Subcutaneous abdominal adipose tissue (tissue), 5 donors: ENCODE data around the gene TMEM94.
A peak's percentile ranks its signal among the peaks of the same experiment; 100 is the strongest.

Source experiments
- H3K27ac ChIP-seq: one replicate; pipeline ENCODE4 v1.7.0; 2013; ENCODE audit warnings: low read depth, mild to moderate bottlenecking, inconsistent platforms, low read length, moderate library complexity
- H3K27me3 ChIP-seq, 5 donors: one replicate each; pipeline ENCODE4 v1.7.0; 2013; ENCODE audit warnings: low read length in 5 of 5, inconsistent platforms in 1 of 5; ENCODE audit not compliant: control insufficient read depth in 5 of 5, insufficient read depth in 4 of 5
- H3K36me3 ChIP-seq, 5 donors: one replicate each; pipeline ENCODE4 v1.7.0; 2013; ENCODE audit warnings: low read length in 5 of 5; ENCODE audit not compliant: control insufficient read depth in 5 of 5, insufficient read depth in 5 of 5
- H3K4me1 ChIP-seq, 5 donors: one replicate each; pipeline ENCODE4 v1.7.0; 2013; ENCODE audit warnings: low read length in 5 of 5, mild to moderate bottlenecking in 3 of 5, moderate library complexity in 1 of 5; ENCODE audit not compliant: control insufficient read depth in 5 of 5, insufficient read depth in 5 of 5
- H3K4me3 ChIP-seq, 5 donors: one replicate each; pipeline ENCODE4 v1.7.0; 2013; ENCODE audit warnings: low read length in 5 of 5, low read depth in 1 of 5
- H3K9ac ChIP-seq, 5 donors: one replicate each; pipeline ENCODE4 v1.7.0; 2013; ENCODE audit warnings: low read length in 5 of 5, mild to moderate bottlenecking in 4 of 5, moderate library complexity in 3 of 5
- H3K9me3 ChIP-seq, 5 donors: one replicate each; pipeline ENCODE4 v1.7.0; 2013; ENCODE audit warnings: low read length in 5 of 5; ENCODE audit not compliant: control insufficient read depth in 5 of 5
- donor health status: healthy.
- donor health status: healthy.
- donor health status: healthy.
- donor health status: healthy.
- donor health status: healthy.

TMEM94 gene

GRCh38 chr17:75502072-75502720, 45.8 kb downstream of the TMEM94 start:
- Histone ChIP-seq H3K27me3 (no peaks in the 10 kb centered on the region), H3K4me3 (no peak overlapping the region), H3K4me1 (peaks cover 0 to 69% (median 40%) of the 10 kb centered on the region in 5 donors), H3K9ac (peak overlapping the region in 1 of 5 donors; percentile 37), H3K9me3 (no peaks in the 10 kb centered on the region), H3K27ac (peak overlapping the region; percentile 23), H3K36me3 (peaks cover 0 to 89% (median 70%) of the 10 kb centered on the region in 5 donors)

GRCh38 chr17:75502721-75503329, 46.4 kb downstream of the TMEM94 start:
- H3K4me1 ChIP-seq, result peaks cover 0 to 65% (median 39%) of the 10 kb centered on the region in 5 donors
- H3K27me3 ChIP-seq, result no peaks in the 10 kb centered on the region
- no peak overlapping the region for H3K4me3 ChIP-seq
- no peak overlapping the region for H3K9ac ChIP-seq
- H3K36me3 ChIP-seq, result peaks cover 0 to 90% (median 69%) of the 10 kb centered on the region in 5 donors
- no peak overlapping the region for H3K27ac ChIP-seq
- no peaks in the 10 kb centered on the region for H3K9me3 ChIP-seq

GRCh38 chr17:75503337-75503950, 47.0 kb downstream of the TMEM94 start:
- Histone ChIP-seq H3K9ac (no peak overlapping the region), H3K27me3 (no peaks in the 10 kb centered on the region), H3K4me1 (peaks cover 0 to 65% (median 39%) of the 10 kb centered on the region in 5 donors), H3K27ac (no peak overlapping the region), H3K4me3 (no peak overlapping the region), H3K36me3 (peaks cover 0 to 88% (median 63%) of the 10 kb centered on the region in 5 donors), H3K9me3 (no peaks in the 10 kb centered on the region)

- H3K4me1 ChIP-seq, result peaks cover 0 to 65% (median 41%) of the 10 kb centered on the region in 5 donors
Observed at GRCh38 chr17:75503976-75504346, 47.5 kb downstream of the TMEM94 start.

GRCh38 chr17:75504347-75505151, 48.1 kb downstream of the TMEM94 start:
- H3K27ac ChIP-seq, result no peak overlapping the region
- H3K9ac ChIP-seq, result no peak overlapping the region
- H3K4me3 ChIP-seq, result no peak overlapping the region
- no peaks in the 10 kb centered on the region for H3K9me3 ChIP-seq
- no peaks in the 10 kb centered on the region for H3K27me3 ChIP-seq
- peaks cover 0 to 65% (median 39%) of the 10 kb centered on the region in 5 donors for H3K4me1 ChIP-seq
- H3K36me3 ChIP-seq, result peaks cover 0 to 87% (median 62%) of the 10 kb centered on the region in 5 donors

More at GRCh38 chr17:75503976-75504346, 47.5 kb downstream of the TMEM94 start:
- no peak overlapping the region for H3K4me3 ChIP-seq
- no peak overlapping the region for H3K27ac ChIP-seq
- no peak overlapping the region for H3K9ac ChIP-seq
- peaks cover 0 to 87% (median 63%) of the 10 kb centered on the region in 5 donors for H3K36me3 ChIP-seq
- no peaks in the 10 kb centered on the region for H3K9me3 ChIP-seq
- no peaks in the 10 kb centered on the region for H3K27me3 ChIP-seq

- Histone ChIP-seq H3K9ac (no peak overlapping the region), H3K9me3 (no peaks in the 10 kb centered on the region), H3K36me3 (peaks cover 0 to 86% (median 60%) of the 10 kb centered on the region in 5 donors), H3K27ac (no peak overlapping the region), H3K4me1 (peaks cover 0 to 61% (median 33%) of the 10 kb centered on the region in 5 donors), H3K4me3 (no peak overlapping the region), H3K27me3 (no peaks in the 10 kb centered on the region)
Observed at GRCh38 chr17:75505152-75505409, 48.6 kb downstream of the TMEM94 start.

GRCh38 chr17:75505640-75506039, 49.2 kb downstream of the TMEM94 start:
- H3K27me3 ChIP-seq, result no peaks in the 10 kb centered on the region
- no peaks in the 10 kb centered on the region for H3K9me3 ChIP-seq
- H3K4me1 ChIP-seq, result peaks cover 0 to 61% (median 28%) of the 10 kb centered on the region in 5 donors
- H3K36me3 ChIP-seq, result peaks cover 0 to 82% (median 55%) of the 10 kb centered on the region in 5 donors
- no peak overlapping the region for H3K27ac ChIP-seq
- H3K4me3 ChIP-seq, result no peak overlapping the region
- no peak overlapping the region for H3K9ac ChIP-seq

- H3K9me3 ChIP-seq, result no peaks in the 10 kb centered on the region
- no peak overlapping the region for H3K27ac ChIP-seq
- H3K4me1 ChIP-seq, result peaks cover 0 to 61% (median 24%) of the 10 kb centered on the region in 5 donors
Observed at GRCh38 chr17:75506134-75506533, 49.7 kb downstream of the TMEM94 start.

GRCh38 chr17:75506888-75507287, 50.5 kb downstream of the TMEM94 start:
- Histone ChIP-seq H3K9me3 (no peaks in the 10 kb centered on the region), H3K4me1 (peaks cover 0 to 61% (median 24%) of the 10 kb centered on the region in 5 donors), H3K4me3 (no peak overlapping the region), H3K27me3 (no peaks in the 10 kb centered on the region), H3K36me3 (peaks cover 0 to 72% (median 51%) of the 10 kb centered on the region in 5 donors), H3K9ac (peak overlapping the region in 1 of 5 donors; percentile 8), H3K27ac (no peak overlapping the region)

More at GRCh38 chr17:75506134-75506533, 49.7 kb downstream of the TMEM94 start:
- Histone ChIP-seq H3K4me3 (no peak overlapping the region), H3K36me3 (peaks cover 0 to 80% (median 50%) of the 10 kb centered on the region in 5 donors), H3K27me3 (no peaks in the 10 kb centered on the region), H3K9ac (no peak overlapping the region)
